CD14-positive monocyte (primary cell): Measurements from ENCODE around the gene EDN2. TPM values are rescaled to one million over a fixed set of nuclear protein-coding genes. Genes with fewer than 3 reads are reported as not detected.

ENCODE experiments used
- DNase-seq, 3 donors: peaks; one replicate each; pipeline ENCODE4 v3.0.0-alpha.2; 2011 to 2022
- H2AFZ ChIP-seq: 2 replicates; pipeline ENCODE4 v1.6.0; 2012; ENCODE audit warnings: mild to moderate bottlenecking, low read depth, low read length, inconsistent platforms; ENCODE audit not compliant: insufficient read depth, poor library complexity, severe bottlenecking
- H3K27ac ChIP-seq, 2 donors: 1 replicate in 1 of 2; 2 replicates in 1 of 2; pipeline ENCODE4 v1.5.1; 2012 to 2013; ENCODE audit warnings: low read length in 2 of 2, control low read depth in 1 of 2, inconsistent platforms in 1 of 2, low read depth in 1 of 2, mild to moderate bottlenecking in 1 of 2
- H3K27me3 ChIP-seq, 2 donors: one replicate each; pipeline versions ENCODE4 v1.6.0 to v1.6.1; 2011 to 2013; ENCODE audit warnings: low read length in 2 of 2; ENCODE audit not compliant: control insufficient read depth in 2 of 2, insufficient read depth in 2 of 2
- H3K36me3 ChIP-seq, 2 donors: replicated peaks in 1 of 2; 1 replicate in 1 of 2; 2 replicates in 1 of 2; pipeline versions ENCODE4 v1.5.1 to v1.6.1; 2012 to 2013; ENCODE audit warnings: low read length in 2 of 2, control low read depth in 1 of 2, inconsistent platforms in 1 of 2, mild to moderate bottlenecking in 1 of 2; ENCODE audit not compliant: insufficient read depth in 2 of 2, control insufficient read depth in 1 of 2
- H3K4me1 ChIP-seq, 2 donors: 1 replicate in 1 of 2; 2 replicates in 1 of 2; pipeline versions ENCODE4 v1.5.1 to v1.6.1; 2012 to 2013; ENCODE audit warnings: low read length in 2 of 2, control low read depth in 1 of 2, inconsistent platforms in 1 of 2, mild to moderate bottlenecking in 1 of 2, moderate library complexity in 1 of 2; ENCODE audit not compliant: insufficient read depth in 2 of 2, control insufficient read depth in 1 of 2
- H3K4me2 ChIP-seq: replicated peaks from 2 replicates; pipeline ENCODE3; 2012; ENCODE audit warnings: low read length, moderate library complexity, mild to moderate bottlenecking; ENCODE audit not compliant: poor library complexity, severe bottlenecking; ENCODE audit errors: extremely low read depth
- H3K4me3 ChIP-seq, 3 experiments: fragments of 200-600 bp in 1 of 3; sonication (generic) in 1 of 3; replicated peaks in 1 of 3; 1 replicate in 2 of 3; 2 replicates in 1 of 3; pipeline ENCODE4 v1.5.1; 2011 to 2013; ENCODE audit warnings: low read length in 3 of 3, mild to moderate bottlenecking in 3 of 3, control low read depth in 2 of 3, low read depth in 2 of 3, inconsistent platforms in 1 of 3, moderate library complexity in 1 of 3
- H3K79me2 ChIP-seq: 2 replicates; pipeline ENCODE4 v1.6.0; 2012; ENCODE audit warnings: mild to moderate bottlenecking, control low read depth, inconsistent platforms, low read length, moderate library complexity; ENCODE audit not compliant: insufficient read depth
- H3K9ac ChIP-seq: 2 replicates; pipeline ENCODE4 v1.6.0; 2017; ENCODE audit warnings: low read length, mild to moderate bottlenecking; ENCODE audit not compliant: insufficient read depth, poor library complexity, severe bottlenecking
- H3K9me3 ChIP-seq, 2 donors: replicated peaks in 1 of 2; 1 replicate in 1 of 2; 2 replicates in 1 of 2; pipeline versions ENCODE4 v1.5.1 to v1.6.1; 2012 to 2013; ENCODE audit warnings: low read length in 2 of 2, control low read depth in 1 of 2; ENCODE audit not compliant: control insufficient read depth in 1 of 2, insufficient read depth in 1 of 2
- H4K20me1 ChIP-seq: 2 replicates; pipeline ENCODE4 v1.6.0; 2012; ENCODE audit warnings: mild to moderate bottlenecking, low read length, control low read depth, moderate library complexity; ENCODE audit not compliant: insufficient read depth
- H3K27ac Mint-ChIP-seq, 7 donors: one replicate each; pipeline ENCODE4 v1.8.0; 2020; ENCODE audit warnings: mild to moderate bottlenecking in 7 of 7, mixed read lengths in 7 of 7, moderate library complexity in 6 of 7, inconsistent platforms in 2 of 7
- H3K27me3 Mint-ChIP-seq, 3 donors: one replicate each; pipeline ENCODE4 v1.8.0; 2021 to 2022; ENCODE audit warnings: low read depth in 3 of 3, mild to moderate bottlenecking in 3 of 3, mixed read lengths in 3 of 3, moderate library complexity in 3 of 3, inconsistent platforms in 1 of 3
- H3K36me3 Mint-ChIP-seq, 2 donors: one replicate each; pipeline ENCODE4 v1.8.0; 2020; ENCODE audit warnings: mixed read lengths in 2 of 2, inconsistent platforms in 1 of 2, mild to moderate bottlenecking in 1 of 2
- H3K4me1 Mint-ChIP-seq: one replicate; pipeline ENCODE4 v1.8.0; 2020; ENCODE audit warnings: mild to moderate bottlenecking, mixed read lengths
- H3K4me3 Mint-ChIP-seq, 2 donors: one replicate each; pipeline ENCODE4 v1.8.0; 2020; ENCODE audit warnings: mild to moderate bottlenecking in 2 of 2, mixed read lengths in 2 of 2, moderate library complexity in 1 of 2
- H3K9me3 Mint-ChIP-seq, 7 donors: one replicate each; pipeline ENCODE4 v1.8.0; 2020 to 2022; ENCODE audit warnings: mixed read lengths in 7 of 7, mild to moderate bottlenecking in 6 of 7, moderate library complexity in 6 of 7, inconsistent platforms in 2 of 7
- CTCF ChIP-seq: fragments of 200-600 bp; IDR thresholded peaks from one replicate; pipeline ENCODE4 v1.8.0; 2022; ENCODE audit warnings: antibody characterized with exemption, mild to moderate bottlenecking
- WGBS: methylation state at CpG from one replicate; pipeline ENCODE4 v1.1.5; 2013; ENCODE audit warnings: missing lambda C conversion rate; ENCODE audit not compliant: insufficient coverage; 5-methylcytosine and 5-hydroxymethylcytosine counted together
- intact Hi-C, 2 donors: fragments of 100-400 bp; cut with micrococcal nuclease; formaldehyde crosslinking; loops; one replicate each; pipeline versions ENCODE4 v1.15.0 to v1.15.1; 2023
- polyA plus RNA-seq, 3 donors: library from polyadenylated mRNA; depleted of rRNA in 1 of 3; unstranded in 2 of 3; stranded (reverse) in 1 of 3; fragments of 300-500 nt in 2 of 3; fragments of >200 nt in 1 of 3; fragmentation: Illumina TruSeq in 2 of 3; gene quantifications; 1 replicate in 2 of 3; 2 replicates in 1 of 3; pipeline ENCODE4 v1.2.3, GENCODE V29; 2012 to 2021

Gene EDN2
- polyA plus RNA-seq, 3 donors = not detected

- WGBS = 44% methylated on average over 12 of the region's 17 CpGs
Observed at GRCh38 chr1:41432481-41433280, 51.8 kb downstream of the EDN2 start.

More at GRCh38 chr1:41432481-41433280, 51.8 kb downstream of the EDN2 start:
- H3K4me2 ChIP-seq = peak overlapping the region; percentile 21
- H3K9me3 Mint-ChIP-seq = peaks cover 0 to 2% (median 0%) of the 10 kb centered on the region in 7 donors
- H3K9me3 ChIP-seq = no peaks in the 10 kb centered on the region
- peak; percentile 97 for TF ChIP-seq CTCF
- intact Hi-C loops = loop anchor here (1.0 to 2.0 kb wide), 2 partner anchors 164 to 166 kb away; no protein-coding TSS in a partner anchor
- no peaks in the 10 kb centered on the region for H3K36me3 ChIP-seq
- peak overlapping the region; percentile 51 for H2AFZ ChIP-seq
- no peaks in the 10 kb centered on the region for H3K79me2 ChIP-seq
- peaks cover 45% of the 10 kb centered on the region for H3K4me1 Mint-ChIP-seq
- peaks cover 0 to 7% of the 10 kb centered on the region in 2 donors for H3K27me3 ChIP-seq
- no peak overlapping the region for H3K9ac ChIP-seq
- peak; percentile 87 to 91 (median 91) for DNase-seq
- H3K4me3 Mint-ChIP-seq = peak overlapping the region in 1 of 2 donors; percentile 47
- H4K20me1 ChIP-seq = no peaks in the 10 kb centered on the region
- H3K27ac Mint-ChIP-seq = peak overlapping the region in 4 of 7 donors; percentile 25 to 62 (median 46)
- no peak overlapping the region for H3K27ac ChIP-seq
- peaks cover 31 to 39% of the 10 kb centered on the region in 2 donors for H3K4me1 ChIP-seq
- H3K4me3 ChIP-seq = no peak overlapping the region
- peaks cover 18 to 31% (median 30%) of the 10 kb centered on the region in 3 donors for H3K27me3 Mint-ChIP-seq
- H3K36me3 Mint-ChIP-seq = peaks cover 0 to 5% of the 10 kb centered on the region in 2 donors
